Fibroblast of the aortic adventitia (primary cell): ENCODE data around the gene ETV5. TPM values are rescaled to one million over a fixed set of nuclear protein-coding genes. Genes with fewer than 3 reads are reported as not detected.

ENCODE experiments used
- DNase-seq: peaks from one replicate; pipeline ENCODE4 v3.0.0-alpha.2; 2010; ENCODE audit warnings: low read depth
- H3K4me3 ChIP-seq: 2 replicates; pipeline ENCODE4 v1.5.1; 2011; ENCODE audit warnings: low read depth, mild to moderate bottlenecking, control low read depth, low read length, moderate library complexity
- total RNA-seq: library from RNA; depleted of rRNA; stranded (reverse); fragments of >200 nt; gene quantifications from 2 replicates; pipeline ENCODE4 v1.2.3, GENCODE V29; 2012; ENCODE audit warnings: low replicate concordance
- TF ChIP-seq, protein P1 (sequence below): IDR thresholded peaks from 2 replicates; pipeline ENCODE4 v1.5.1; 2011; ENCODE audit warnings: mild to moderate bottlenecking, low read length, control low read depth, inconsistent platforms; ENCODE audit not compliant: insufficient read depth

Gene ETV5
- total RNA-seq, 1 donor = 78.8 TPM

GRCh38 chr3:186070133-186070532 is 38.8 kb downstream of the ETV5 start:
- DNase-seq = no peak
- TF ChIP-seq, protein P1, sequence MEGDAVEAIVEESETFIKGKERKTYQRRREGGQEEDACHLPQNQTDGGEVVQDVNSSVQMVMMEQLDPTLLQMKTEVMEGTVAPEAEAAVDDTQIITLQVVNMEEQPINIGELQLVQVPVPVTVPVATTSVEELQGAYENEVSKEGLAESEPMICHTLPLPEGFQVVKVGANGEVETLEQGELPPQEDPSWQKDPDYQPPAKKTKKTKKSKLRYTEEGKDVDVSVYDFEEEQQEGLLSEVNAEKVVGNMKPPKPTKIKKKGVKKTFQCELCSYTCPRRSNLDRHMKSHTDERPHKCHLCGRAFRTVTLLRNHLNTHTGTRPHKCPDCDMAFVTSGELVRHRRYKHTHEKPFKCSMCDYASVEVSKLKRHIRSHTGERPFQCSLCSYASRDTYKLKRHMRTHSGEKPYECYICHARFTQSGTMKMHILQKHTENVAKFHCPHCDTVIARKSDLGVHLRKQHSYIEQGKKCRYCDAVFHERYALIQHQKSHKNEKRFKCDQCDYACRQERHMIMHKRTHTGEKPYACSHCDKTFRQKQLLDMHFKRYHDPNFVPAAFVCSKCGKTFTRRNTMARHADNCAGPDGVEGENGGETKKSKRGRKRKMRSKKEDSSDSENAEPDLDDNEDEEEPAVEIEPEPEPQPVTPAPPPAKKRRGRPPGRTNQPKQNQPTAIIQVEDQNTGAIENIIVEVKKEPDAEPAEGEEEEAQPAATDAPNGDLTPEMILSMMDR = no peak
- no peak overlapping the region for H3K4me3 ChIP-seq

DNA sequence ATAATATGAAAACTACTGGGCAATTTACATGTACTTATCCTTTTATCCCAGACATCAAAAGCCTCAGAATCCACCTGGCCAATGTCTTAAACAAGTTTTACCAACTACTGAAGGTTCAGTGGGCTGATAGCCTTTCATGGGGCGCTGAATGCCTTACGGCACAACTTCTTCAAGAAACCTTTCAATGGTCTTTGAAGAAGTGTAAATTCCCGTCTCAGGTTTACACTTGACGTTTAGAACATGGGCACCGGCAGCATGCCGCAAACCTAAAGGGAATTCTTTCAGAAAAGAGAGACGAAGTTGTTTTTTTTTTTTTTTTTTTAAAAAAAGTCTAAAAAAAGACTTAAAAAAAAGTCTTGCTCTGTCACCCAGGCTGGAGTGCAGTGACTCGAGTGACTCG is 39.7 kb downstream of the ETV5 start:
- H3K4me3 ChIP-seq = no peak overlapping the region
- TF ChIP-seq, protein P1 = no peak
- no peak for DNase-seq

DNA sequence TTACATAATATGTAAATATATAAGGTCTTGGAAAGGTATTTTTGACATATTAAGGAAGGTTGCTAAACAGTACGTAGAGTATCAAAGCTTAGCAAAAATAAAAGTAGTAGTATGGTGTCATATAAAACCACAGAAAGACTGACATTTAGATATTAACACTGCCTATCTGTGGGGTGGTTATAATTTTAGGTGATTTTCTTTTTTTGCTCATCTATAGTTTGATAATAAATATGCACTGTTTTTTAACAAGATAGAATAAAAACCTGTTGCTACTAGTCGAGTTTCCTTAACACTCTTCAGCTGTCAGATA is 40.7 kb downstream of the ETV5 start:
- TF ChIP-seq, protein P1 = no peak
- no peak overlapping the region for H3K4me3 ChIP-seq
- DNase-seq = no peak

- no peak for DNase-seq
- TF ChIP-seq, protein P1 = no peak
- no peak overlapping the region for H3K4me3 ChIP-seq
These were observed 41.3 kb downstream of the ETV5 start for GRCh38 chr3:186067360-186068242.

DNA sequence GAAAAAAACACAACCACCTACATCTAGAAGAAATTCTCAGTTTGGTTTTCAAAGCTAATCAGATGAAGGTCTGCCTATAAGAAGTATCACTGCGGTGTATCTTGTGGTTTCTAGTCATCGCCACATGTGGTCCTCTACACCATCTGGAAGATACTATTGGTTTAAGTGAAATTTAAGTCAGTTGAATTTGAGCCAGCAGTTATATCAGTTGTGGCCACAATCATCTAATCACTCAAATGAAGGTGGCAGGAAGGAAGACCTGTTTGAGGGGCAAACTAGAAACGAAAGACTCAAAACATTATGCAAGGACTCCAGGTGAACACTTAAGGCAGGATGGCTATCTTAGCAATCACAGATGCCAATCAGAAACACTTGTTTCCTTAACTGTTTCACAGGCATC is 48.7 kb downstream of the ETV5 start:
- no peak overlapping the region for H3K4me3 ChIP-seq
- TF ChIP-seq, protein P1 = no peak
- DNase-seq = no peak

DNA sequence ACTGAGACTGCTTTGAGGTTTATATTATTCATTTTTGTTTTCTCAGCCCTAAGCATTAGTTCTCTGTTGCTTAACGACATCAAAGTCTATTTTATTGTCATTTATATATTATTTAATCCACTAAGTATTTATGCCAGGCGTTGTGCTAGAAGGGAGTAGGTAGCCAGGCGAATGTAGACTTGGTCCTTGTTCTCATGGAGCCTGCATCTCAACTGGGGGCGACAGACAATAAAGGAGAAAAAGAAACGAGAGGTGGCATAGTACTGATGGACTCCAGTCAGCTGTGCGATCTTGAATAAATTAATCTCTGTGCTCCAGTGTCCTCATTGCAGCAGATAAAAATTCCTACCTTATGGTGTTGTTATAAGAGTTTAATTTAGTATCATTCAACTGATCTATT is 49.7 kb downstream of the ETV5 start:
- H3K4me3 ChIP-seq = no peak overlapping the region
- no peak for DNase-seq
- TF ChIP-seq, protein P1 = no peak

- H3K4me3 ChIP-seq = no peak overlapping the region
- DNase-seq = no peak
- TF ChIP-seq, protein P1 = no peak
These were observed 50.7 kb downstream of the ETV5 start for GRCh38 chr3:186058225-186058624.
